ENCODE data around the gene LAMTOR1.

The LAMTOR1 gene

DNA sequence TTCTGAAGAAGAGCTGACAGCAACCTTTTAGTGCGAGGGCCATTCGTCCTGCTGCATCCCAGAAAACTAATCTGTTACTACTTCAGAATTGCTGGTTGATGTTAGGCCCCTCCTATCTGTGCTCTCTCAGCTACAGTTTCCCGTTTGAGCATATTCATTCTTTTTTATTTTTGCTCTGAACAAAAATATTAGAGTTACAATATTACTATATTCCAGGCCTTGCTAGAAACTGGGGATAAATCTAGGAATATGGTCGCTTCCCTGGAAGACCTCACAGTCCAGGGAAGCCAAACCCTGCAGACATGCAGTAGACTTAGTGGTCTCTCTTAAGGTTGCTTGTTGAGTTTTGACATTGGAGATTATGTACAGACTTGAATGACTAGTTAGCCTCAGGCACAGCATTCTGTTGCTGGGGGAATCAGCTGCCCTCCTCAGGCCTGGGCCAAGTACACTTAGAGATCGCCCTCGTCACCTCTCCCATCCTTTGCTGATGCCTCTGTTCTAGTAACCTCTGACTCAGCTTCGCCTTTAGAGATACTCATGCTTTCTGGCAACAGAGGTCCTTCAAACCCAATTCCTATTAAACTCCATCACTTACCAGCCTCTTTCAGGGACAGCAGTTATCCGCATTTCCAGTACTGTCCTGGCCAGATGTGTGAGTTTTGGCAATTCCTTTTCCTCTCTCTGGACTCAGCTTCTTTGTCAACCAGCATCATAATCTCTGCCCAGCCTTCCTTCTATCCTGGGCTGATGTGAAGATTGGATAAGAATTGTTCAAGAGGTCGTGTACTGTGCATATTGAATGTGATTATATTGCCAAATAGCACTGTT lies 10.1 kb upstream of the LAMTOR1 start:
- H2BK15ac ChIP-seq (ENCODE audit: low read length) = no peak overlapping the region
- H2BK120ac ChIP-seq (ENCODE audit: low read depth, low read length) = no peak overlapping the region
- peak overlapping the region; percentile 43 for H4K8ac ChIP-seq (ENCODE audit: low read depth, low read length)
- WGBS, 2 donors (ENCODE audit: extremely low coverage in 2 of 2, insufficient read length in 2 of 2, insufficient replicate concordance in 1 of 2) = no CpG with 5 or more reads among the region's 9 CpGs
- H2BK12ac ChIP-seq (ENCODE audit: low read length) = no peak overlapping the region
- no peak overlapping the region for H3K14ac ChIP-seq (ENCODE audit: low read length)
- no peak overlapping the region for H3K4ac ChIP-seq (ENCODE audit: low read length)
- no peak overlapping the region for H4K91ac ChIP-seq (ENCODE audit: low read depth, low read length, poor library complexity)
- peaks cover 4 to 18% of the 10 kb centered on the region in 2 donors for H3K36me3 ChIP-seq (replicated peaks in 1 of 2; ENCODE audit: control insufficient read depth in 2 of 2, insufficient read depth in 2 of 2, low read length in 2 of 2)
- H2BK5ac ChIP-seq (ENCODE audit: low read length) = no peak overlapping the region
- peak overlapping the region; percentile 67 for H3K27ac ChIP-seq (replicated peaks; ENCODE audit: low read length)
- no peak for DNase-seq (ENCODE audit: low spot score)
- no peaks in the 10 kb centered on the region for H3K27me3 ChIP-seq (ENCODE audit: control insufficient read depth in 3 of 3, insufficient read depth in 3 of 3, low read depth in 1 of 3, low read length in 3 of 3)
- no peak overlapping the region for H3K9ac ChIP-seq (ENCODE audit: low read depth, low read length, poor library complexity)
- peak overlapping the region; percentile 89 for H3K18ac ChIP-seq (ENCODE audit: low read length)
- peak overlapping the region; percentile 71 for H3K4me2 ChIP-seq (ENCODE audit: insufficient read depth, low read length, poor library complexity, severe bottlenecking)
- no peak overlapping the region for H2AK5ac ChIP-seq (ENCODE audit: low read depth, low read length)
- peak overlapping the region; percentile 77 for H3K23ac ChIP-seq (ENCODE audit: low read depth, low read length, poor library complexity)
- H3K9me3 ChIP-seq (replicated peaks in 1 of 2; ENCODE audit: control insufficient read depth in 2 of 2, insufficient read depth in 1 of 2, low read depth in 1 of 2, low read length in 2 of 2) = no peaks in the 10 kb centered on the region
- H2AFZ ChIP-seq (ENCODE audit: low read length) = peak overlapping the region; percentile 87
- H3K4me1 ChIP-seq (ENCODE audit: control insufficient read depth in 2 of 2, insufficient read depth in 1 of 2, low read depth in 1 of 2, low read length in 2 of 2) = peaks cover 0 to 6% of the 10 kb centered on the region in 2 donors
- H3K79me1 ChIP-seq (ENCODE audit: low read depth, low read length) = peaks cover 2% of the 10 kb centered on the region
- H3K4me3 ChIP-seq (ENCODE audit: low read length in 2 of 2) = peak overlapping the region; percentile 57 to 72

DNA sequence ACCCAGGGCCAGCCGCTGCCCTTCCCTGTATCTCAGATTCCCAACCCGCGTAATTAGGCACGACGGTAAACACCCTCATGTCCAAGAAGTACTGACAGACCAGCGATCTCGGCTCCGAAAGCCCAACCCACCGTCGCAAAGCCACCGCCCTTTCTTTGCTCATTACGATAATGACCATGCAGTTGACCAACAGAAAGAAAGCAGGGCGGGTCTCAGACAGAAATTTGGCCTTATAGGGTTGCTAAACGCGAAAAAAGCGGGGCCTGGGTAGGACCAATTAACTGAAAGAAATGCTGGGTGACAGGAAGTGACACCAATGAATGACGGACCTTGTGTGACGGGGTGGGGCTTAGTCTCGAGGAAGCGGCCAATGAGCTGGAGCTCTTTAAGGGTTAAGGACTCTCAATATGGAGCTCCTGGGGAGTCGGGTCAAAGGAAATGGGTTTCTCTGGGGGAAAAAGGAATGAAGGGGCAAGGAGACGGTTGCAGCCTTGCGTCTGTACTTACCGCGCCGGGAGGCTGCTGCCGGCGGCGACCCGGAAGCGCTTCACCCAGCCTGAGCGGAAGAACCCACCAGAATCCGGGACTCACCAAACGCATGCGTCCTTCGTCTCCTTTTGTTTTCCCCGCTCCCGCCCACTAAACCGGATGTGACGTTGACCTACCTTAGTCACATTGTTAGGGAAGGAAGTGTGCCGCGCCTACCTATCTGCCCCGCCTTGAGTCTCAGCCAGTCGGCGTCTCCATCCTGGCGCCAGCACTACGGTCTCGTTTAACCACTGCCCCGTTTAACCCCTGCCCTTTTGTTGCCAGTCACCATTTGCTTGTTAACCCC lies 9.3 kb upstream of the LAMTOR1 start, which contains the start of gene ANAPC15:
Gene ANAPC15, minus strand, starts transcription at position 553 of the 835 bp plus-strand sequence. CDS start 1,419 bp downstream, outside the sequence.
- Histone ChIP-seq H3K27me3 (ENCODE audit: control insufficient read depth in 3 of 3, insufficient read depth in 3 of 3, low read depth in 1 of 3, low read length in 3 of 3) (no peaks in the 10 kb centered on the region), H2BK120ac (ENCODE audit: low read depth, low read length) (no peak within 1 kb of the TSS), H3K14ac (ENCODE audit: low read length) (no peak within 1 kb of the TSS), H2AK5ac (ENCODE audit: low read depth, low read length) (no peak within 1 kb of the TSS), H3K4me2 (ENCODE audit: insufficient read depth, low read length, poor library complexity, severe bottlenecking) (peak within 1 kb of the TSS; percentile 77), H2BK5ac (ENCODE audit: low read length) (peak within 1 kb of the TSS; percentile 87), H3K79me1 (ENCODE audit: low read depth, low read length) (peaks cover 2% of the 10 kb centered on the region), H3K23ac (ENCODE audit: low read depth, low read length, poor library complexity) (peak within 1 kb of the TSS; percentile 77), H3K9ac (ENCODE audit: low read depth, low read length, poor library complexity) (peak within 1 kb of the TSS; percentile 73), H2AFZ (ENCODE audit: low read length) (peak within 1 kb of the TSS; percentile 87), H2BK15ac (ENCODE audit: low read length) (no peak within 1 kb of the TSS), H3K27ac (replicated peaks; ENCODE audit: low read length) (peak within 1 kb of the TSS; percentile 94), H4K8ac (ENCODE audit: low read depth, low read length) (peak within 1 kb of the TSS; percentile 43), H3K9me3 (replicated peaks in 1 of 2; ENCODE audit: control insufficient read depth in 2 of 2, insufficient read depth in 1 of 2, low read depth in 1 of 2, low read length in 2 of 2) (no peaks in the 10 kb centered on the region), H3K4me1 (ENCODE audit: control insufficient read depth in 2 of 2, insufficient read depth in 1 of 2, low read depth in 1 of 2, low read length in 2 of 2) (peaks cover 0 to 6% of the 10 kb centered on the region in 2 donors), H3K4me3 (ENCODE audit: low read length in 2 of 2) (peak within 1 kb of the TSS; percentile 57 to 90), H3K36me3 (replicated peaks in 1 of 2; ENCODE audit: control insufficient read depth in 2 of 2, insufficient read depth in 2 of 2, low read length in 2 of 2) (peaks cover 5 to 20% of the 10 kb centered on the region in 2 donors), H4K91ac (ENCODE audit: low read depth, low read length, poor library complexity) (no peak within 1 kb of the TSS), H3K4ac (ENCODE audit: low read length) (no peak within 1 kb of the TSS), H3K18ac (ENCODE audit: low read length) (peak within 1 kb of the TSS; percentile 93), H2BK12ac (ENCODE audit: low read length) (no peak within 1 kb of the TSS)
- no CpG with 5 or more reads among the region's 49 CpGs for WGBS, 2 donors (ENCODE audit: extremely low coverage in 2 of 2, insufficient read length in 2 of 2, insufficient replicate concordance in 1 of 2)
- peak; percentile 98 for DNase-seq (ENCODE audit: low spot score)

- H4K8ac ChIP-seq (ENCODE audit: low read depth, low read length) = peak overlapping the region; percentile 29
- H2BK15ac ChIP-seq (ENCODE audit: low read length) = no peak overlapping the region
- peaks cover 6 to 20% of the 10 kb centered on the region in 2 donors for H3K36me3 ChIP-seq (replicated peaks in 1 of 2; ENCODE audit: control insufficient read depth in 2 of 2, insufficient read depth in 2 of 2, low read length in 2 of 2)
Observed at GRCh38 chr11:72111300-72112142, 8.4 kb upstream of the LAMTOR1 start.

More at GRCh38 chr11:72111300-72112142, 8.4 kb upstream of the LAMTOR1 start:
- no peak overlapping the region for H2BK120ac ChIP-seq (ENCODE audit: low read depth, low read length)
- DNase-seq (ENCODE audit: low spot score) = no peak
- H3K9ac ChIP-seq (ENCODE audit: low read depth, low read length, poor library complexity) = peak overlapping the region; percentile 73
- peak overlapping the region; percentile 45 for H3K27ac ChIP-seq (replicated peaks; ENCODE audit: low read length)
- H3K18ac ChIP-seq (ENCODE audit: low read length) = peak overlapping the region; percentile 1
- no peak overlapping the region for H2BK12ac ChIP-seq (ENCODE audit: low read length)
- H3K4me1 ChIP-seq (ENCODE audit: control insufficient read depth in 2 of 2, insufficient read depth in 1 of 2, low read depth in 1 of 2, low read length in 2 of 2) = peaks cover 0 to 6% of the 10 kb centered on the region in 2 donors
- no peaks in the 10 kb centered on the region for H3K27me3 ChIP-seq (ENCODE audit: control insufficient read depth in 3 of 3, insufficient read depth in 3 of 3, low read depth in 1 of 3, low read length in 3 of 3)
- no CpG with 5 or more reads among the region's 10 CpGs for WGBS, 2 donors (ENCODE audit: extremely low coverage in 2 of 2, insufficient read length in 2 of 2, insufficient replicate concordance in 1 of 2)
- peak overlapping the region; percentile 57 to 90 for H3K4me3 ChIP-seq (ENCODE audit: low read length in 2 of 2)
- H2AFZ ChIP-seq (ENCODE audit: low read length) = peak overlapping the region; percentile 50
- H4K91ac ChIP-seq (ENCODE audit: low read depth, low read length, poor library complexity) = no peak overlapping the region
- H3K23ac ChIP-seq (ENCODE audit: low read depth, low read length, poor library complexity) = no peak overlapping the region
- H3K9me3 ChIP-seq (replicated peaks in 1 of 2; ENCODE audit: control insufficient read depth in 2 of 2, insufficient read depth in 1 of 2, low read depth in 1 of 2, low read length in 2 of 2) = no peaks in the 10 kb centered on the region
- no peak overlapping the region for H3K14ac ChIP-seq (ENCODE audit: low read length)
- H3K4ac ChIP-seq (ENCODE audit: low read length) = no peak overlapping the region
- peaks cover 2% of the 10 kb centered on the region for H3K79me1 ChIP-seq (ENCODE audit: low read depth, low read length)
- peak overlapping the region; percentile 77 for H3K4me2 ChIP-seq (ENCODE audit: insufficient read depth, low read length, poor library complexity, severe bottlenecking)
- H2BK5ac ChIP-seq (ENCODE audit: low read length) = peak overlapping the region; percentile 46
- H2AK5ac ChIP-seq (ENCODE audit: low read depth, low read length) = peak overlapping the region; percentile 6

All from neuronal stem cell (in vitro differentiated cells).